ENCODE data around the gene AIFM2.

DNA sequence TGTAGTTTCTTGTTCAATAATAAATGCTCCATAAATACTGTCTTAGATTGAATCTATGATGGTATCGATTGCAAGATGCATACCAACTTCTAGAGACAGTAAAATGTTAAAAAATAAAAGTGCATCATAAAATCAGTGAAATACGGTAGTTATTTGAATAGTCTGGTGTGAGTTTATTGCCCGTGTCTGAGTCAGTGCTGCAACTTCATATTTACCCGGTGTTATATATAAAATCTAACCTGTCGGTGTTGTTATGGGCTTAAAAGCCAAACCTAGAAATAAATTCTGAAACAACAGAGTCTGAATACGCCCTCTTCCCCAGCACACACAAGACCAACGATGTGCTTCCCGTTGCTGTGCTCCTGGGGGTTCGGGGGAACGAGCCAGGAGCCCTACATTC is 63.7 kb downstream of the AIFM2 start:
- TF ChIP-seq POLR2AphosphoS5 (IDR thresholded peaks at IDR 0.05) = no peak
- TF ChIP-seq POLR2A (IDR thresholded peaks at IDR 0.05) = no peak
